H9 (cell line): ENCODE results near the gene CNOT4. TPM values are rescaled to one million over a fixed set of nuclear protein-coding genes. Genes with fewer than 3 reads are reported as not detected.
A peak's percentile ranks its signal among the peaks of the same experiment; 100 is the strongest.

Experiments
- DNase-seq: peaks from one replicate; pipeline ENCODE4 v3.0.0-alpha.2; 2017
- H2AFZ ChIP-seq: one replicate; pipeline ENCODE4 v1.6.1; 2013; ENCODE audit warnings: mild to moderate bottlenecking, low read length, control low read depth, moderate library complexity
- H2AK5ac ChIP-seq: 2 replicates; pipeline ENCODE4 v1.6.1; 2013; ENCODE audit warnings: low read length, control low read depth, mixed read lengths; ENCODE audit not compliant: insufficient read length
- H2BK120ac ChIP-seq: one replicate; pipeline ENCODE4 v1.6.1; 2013; ENCODE audit warnings: low read depth, mild to moderate bottlenecking, low read length, control low read depth, inconsistent platforms; ENCODE audit not compliant: poor library complexity, severe bottlenecking
- H2BK12ac ChIP-seq: 2 replicates; pipeline ENCODE4 v1.6.1; 2013; ENCODE audit warnings: low read length, control low read depth, mixed read lengths, low read depth; ENCODE audit not compliant: insufficient read length
- H2BK15ac ChIP-seq: 2 replicates; pipeline ENCODE4 v1.6.1; 2013; ENCODE audit warnings: low read depth, low read length, control low read depth
- H2BK20ac ChIP-seq: one replicate; pipeline ENCODE4 v1.6.1; 2013; ENCODE audit warnings: low read depth, mild to moderate bottlenecking, low read length, control low read depth, inconsistent platforms; ENCODE audit not compliant: poor library complexity, severe bottlenecking
- H2BK5ac ChIP-seq: 2 replicates; pipeline ENCODE4 v1.6.1; 2013; ENCODE audit warnings: low read length, control low read depth, mixed read lengths; ENCODE audit not compliant: insufficient read length
- H3K14ac ChIP-seq: 2 replicates; pipeline ENCODE4 v1.6.1; 2013; ENCODE audit warnings: low read length, control low read depth; ENCODE audit not compliant: insufficient read depth
- H3K18ac ChIP-seq: 2 replicates; pipeline ENCODE4 v1.6.1; 2013; ENCODE audit warnings: low read depth, mild to moderate bottlenecking, mixed read lengths, low read length, control low read depth; ENCODE audit not compliant: insufficient read length
- H3K23ac ChIP-seq: 2 replicates; pipeline ENCODE4 v1.6.1; 2013; ENCODE audit warnings: low read length, control low read depth, mixed read lengths, low read depth; ENCODE audit not compliant: insufficient read length
- H3K23me2 ChIP-seq: 2 replicates; pipeline ENCODE4 v1.6.1; 2013; ENCODE audit warnings: low read depth, mild to moderate bottlenecking, mixed read lengths, low read length, control low read depth; ENCODE audit not compliant: insufficient read length, poor library complexity, severe bottlenecking
- H3K27ac ChIP-seq: 2 replicates; pipeline ENCODE4 v1.5.1; 2013; ENCODE audit warnings: low read length, control low read depth, mixed read lengths, low read depth; ENCODE audit not compliant: insufficient read length
- H3K27me3 ChIP-seq: 2 replicates; pipeline ENCODE4 v1.6.1; 2013; ENCODE audit warnings: low read length, control low read depth, inconsistent platforms; ENCODE audit not compliant: insufficient read depth
- H3K4ac ChIP-seq: 2 replicates; pipeline ENCODE4 v1.6.1; 2013; ENCODE audit warnings: low read depth, mild to moderate bottlenecking, control low read depth, inconsistent platforms, low read length, moderate library complexity
- H3K4me1 ChIP-seq: 2 replicates; pipeline ENCODE4 v1.6.1; 2013; ENCODE audit warnings: low read length, control low read depth, inconsistent platforms; ENCODE audit not compliant: insufficient read depth
- H3K4me2 ChIP-seq: 2 replicates; pipeline ENCODE4 v1.6.1; 2013; ENCODE audit warnings: low read length, control low read depth, mixed read lengths; ENCODE audit not compliant: insufficient read length, insufficient read depth
- H3K56ac ChIP-seq: 2 replicates; pipeline ENCODE4 v1.6.1; 2013; ENCODE audit warnings: low read depth, mild to moderate bottlenecking, mixed read lengths, low read length, control low read depth; ENCODE audit not compliant: insufficient read length
- H3K79me1 ChIP-seq: 2 replicates; pipeline ENCODE4 v1.6.1; 2013; ENCODE audit warnings: low read depth, mild to moderate bottlenecking, moderate library complexity, low read length, control low read depth, inconsistent platforms; ENCODE audit not compliant: insufficient read depth, poor library complexity, severe bottlenecking
- H3K79me2 ChIP-seq: 2 replicates; pipeline ENCODE4 v1.6.1; 2013; ENCODE audit warnings: low read length, control low read depth, inconsistent platforms; ENCODE audit not compliant: insufficient read depth
- H3K9ac ChIP-seq: 2 replicates; pipeline ENCODE4 v1.6.1; 2013; ENCODE audit warnings: low read length, control low read depth, mixed read lengths; ENCODE audit not compliant: insufficient read length; ENCODE audit errors: extremely low read depth
- H3K9me3 ChIP-seq: one replicate; pipeline ENCODE4 v1.6.1; 2013; ENCODE audit warnings: low read depth, low read length, inconsistent platforms; ENCODE audit not compliant: control insufficient read depth
- H3T11ph ChIP-seq: one replicate; pipeline ENCODE4 v1.6.1; 2013; ENCODE audit warnings: mild to moderate bottlenecking, low read length, control low read depth, inconsistent platforms
- H4K20me1 ChIP-seq: one replicate; pipeline ENCODE4 v1.6.1; 2013; ENCODE audit not compliant: control insufficient read depth, insufficient read length, insufficient read depth
- H4K5ac ChIP-seq: 2 replicates; pipeline ENCODE4 v1.6.1; 2013; ENCODE audit warnings: low read depth, mild to moderate bottlenecking, mixed read lengths, low read length, control low read depth; ENCODE audit not compliant: insufficient read length
- H4K8ac ChIP-seq: replicated peaks from 2 replicates; pipeline ENCODE4 v1.6.1; 2013; ENCODE audit warnings: low read length, control low read depth, mixed read lengths, low read depth; ENCODE audit not compliant: insufficient read length
- H4K91ac ChIP-seq: 2 replicates; pipeline ENCODE4 v1.6.1; 2013; ENCODE audit warnings: low read depth, mild to moderate bottlenecking, moderate library complexity, mixed read lengths, low read length, control low read depth; ENCODE audit not compliant: insufficient read length
- H3K27ac Mint-ChIP-seq, 3 experiments: 2 replicates in 2 of 3; 3 replicates in 1 of 3; pipeline ENCODE4 v1.8.0; 2020 to 2021; ENCODE audit warnings: mixed read lengths in 3 of 3, mild to moderate bottlenecking in 1 of 3, moderate library complexity in 1 of 3
- H3K27me3 Mint-ChIP-seq: 2 replicates; pipeline ENCODE4 v1.8.0; 2021; ENCODE audit warnings: low read depth, mild to moderate bottlenecking, moderate library complexity, mixed read lengths
- H3K36me3 Mint-ChIP-seq, 3 experiments: 2 replicates in 2 of 3; 3 replicates in 1 of 3; pipeline ENCODE4 v1.8.0; 2020 to 2021; ENCODE audit warnings: low read depth in 3 of 3, mixed read lengths in 3 of 3; ENCODE audit not compliant: insufficient read depth in 1 of 3
- H3K4me1 Mint-ChIP-seq, 2 experiments: 2 replicates each; pipeline ENCODE4 v1.8.0; 2020; ENCODE audit warnings: mixed read lengths in 2 of 2
- H3K4me3 Mint-ChIP-seq, 2 experiments: 2 replicates in 1 of 2; 3 replicates in 1 of 2; pipeline ENCODE4 v1.8.0; 2020 to 2021; ENCODE audit warnings: mild to moderate bottlenecking in 2 of 2, mixed read lengths in 2 of 2, moderate library complexity in 1 of 2
- H3K9me3 Mint-ChIP-seq, 2 experiments: 2 replicates in 1 of 2; 3 replicates in 1 of 2; pipeline ENCODE4 v1.8.0; 2020; ENCODE audit warnings: mild to moderate bottlenecking in 2 of 2, mixed read lengths in 2 of 2, moderate library complexity in 1 of 2
- WGBS: extraction: QIAGEN DNeasy Blood & Tissue Kit; methylation state at CpG from one replicate; pipeline ENCODE4 v1.1.7; 2013; ENCODE audit warnings: missing lambda C conversion rate, low lambda C conversion rate, mixed read lengths; ENCODE audit not compliant: insufficient read length; ENCODE audit errors: extremely low coverage; 5-methylcytosine and 5-hydroxymethylcytosine counted together
- total RNA-seq: library from RNA; stranded (reverse); gene quantifications from 2 replicates; pipeline ENCODE4 v1.2.1, GENCODE V29; 2021
- TF ChIP-seq, protein P1 (sequence below): fragments of 200-600 bp; sonication (generic); conservative IDR thresholded peaks from 3 replicates; pipeline ENCODE4 v1.8.0; 2021; ENCODE audit warnings: antibody characterized with exemption, mild to moderate bottlenecking

CNOT4 gene
- total RNA-seq, 1 experiment from 2014 or later: 27.4 TPM

DNA sequence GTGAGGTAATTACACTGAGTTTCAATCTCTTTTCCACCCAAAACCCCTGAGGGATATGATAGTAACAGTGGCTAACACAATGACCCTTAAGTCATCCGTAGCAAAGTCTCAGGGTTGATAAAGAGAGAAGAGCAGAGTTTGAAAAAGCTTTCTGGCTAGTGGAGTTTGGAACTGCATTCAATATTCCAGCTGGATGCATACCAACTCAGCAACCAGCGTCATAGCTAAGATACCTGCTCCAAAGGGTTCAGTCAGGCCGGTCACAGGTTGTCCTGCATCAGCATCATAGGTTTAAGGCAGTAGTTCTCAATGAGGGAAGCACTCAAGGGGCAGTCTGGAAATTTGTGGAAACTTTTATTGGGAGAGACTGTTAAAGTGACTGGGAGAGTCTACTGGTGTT lies 93.5 kb downstream of the CNOT4 start:
- Histone ChIP-seq H4K91ac (no peak overlapping the region), H2BK12ac (no peak overlapping the region), H3K9ac (no peak overlapping the region), H3K23ac (no peak overlapping the region), H4K20me1 (no peaks in the 10 kb centered on the region), H2BK120ac (no peak overlapping the region), H3K4me2 (no peak overlapping the region), H3T11ph (no peak overlapping the region), H3K79me1 (no peaks in the 10 kb centered on the region), H3K23me2 (no peaks in the 10 kb centered on the region), H2AFZ (no peak overlapping the region), H3K14ac (no peak overlapping the region), H2BK5ac (no peak overlapping the region), H3K4ac (no peak overlapping the region), H4K8ac (no peak overlapping the region), H4K5ac (no peak overlapping the region), H2BK20ac (no peak overlapping the region), H3K4me1 (no peaks in the 10 kb centered on the region), H3K18ac (no peak overlapping the region), H3K56ac (no peak overlapping the region), H3K9me3 (no peaks in the 10 kb centered on the region), H2AK5ac (no peak overlapping the region), H3K27ac (no peak overlapping the region), H3K79me2 (no peaks in the 10 kb centered on the region), H3K27me3 (no peaks in the 10 kb centered on the region), H2BK15ac (no peak overlapping the region)
- DNase-seq: no peak
- WGBS: no CpG with 5 or more reads among the region's 3 CpGs
- H3K36me3 Mint-ChIP-seq: no peaks in the 10 kb centered on the region; a peak in 1 of 7 replicates
- H3K4me1 Mint-ChIP-seq: peaks cover 4 to 7% of the 10 kb centered on the region in 2 experiments
- H3K4me3 Mint-ChIP-seq: no peak overlapping the region
- H3K9me3 Mint-ChIP-seq: no peaks in the 10 kb centered on the region
- H3K27me3 Mint-ChIP-seq: no peaks in the 10 kb centered on the region
- TF ChIP-seq, protein P1, sequence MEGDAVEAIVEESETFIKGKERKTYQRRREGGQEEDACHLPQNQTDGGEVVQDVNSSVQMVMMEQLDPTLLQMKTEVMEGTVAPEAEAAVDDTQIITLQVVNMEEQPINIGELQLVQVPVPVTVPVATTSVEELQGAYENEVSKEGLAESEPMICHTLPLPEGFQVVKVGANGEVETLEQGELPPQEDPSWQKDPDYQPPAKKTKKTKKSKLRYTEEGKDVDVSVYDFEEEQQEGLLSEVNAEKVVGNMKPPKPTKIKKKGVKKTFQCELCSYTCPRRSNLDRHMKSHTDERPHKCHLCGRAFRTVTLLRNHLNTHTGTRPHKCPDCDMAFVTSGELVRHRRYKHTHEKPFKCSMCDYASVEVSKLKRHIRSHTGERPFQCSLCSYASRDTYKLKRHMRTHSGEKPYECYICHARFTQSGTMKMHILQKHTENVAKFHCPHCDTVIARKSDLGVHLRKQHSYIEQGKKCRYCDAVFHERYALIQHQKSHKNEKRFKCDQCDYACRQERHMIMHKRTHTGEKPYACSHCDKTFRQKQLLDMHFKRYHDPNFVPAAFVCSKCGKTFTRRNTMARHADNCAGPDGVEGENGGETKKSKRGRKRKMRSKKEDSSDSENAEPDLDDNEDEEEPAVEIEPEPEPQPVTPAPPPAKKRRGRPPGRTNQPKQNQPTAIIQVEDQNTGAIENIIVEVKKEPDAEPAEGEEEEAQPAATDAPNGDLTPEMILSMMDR: no peak
- H3K27ac Mint-ChIP-seq: peak overlapping the region in 1 of 3 experiments; percentile 14; a peak in 1 of 7 replicates
